SK-N-SH (cell line): Measurements from ENCODE around the gene PTPRJ. TPM values are rescaled to one million over a fixed set of nuclear protein-coding genes. Genes with fewer than 3 reads are reported as not detected.

Experiments
- CTCF ChIA-PET: fragments of 300-600, 350-600 bp; formaldehyde crosslinking; extraction: SDS; loops from one replicate; lab custom pipeline; 2021; lab: Yijun Ruan, JAX
- POLR2A ChIA-PET: fragments of 350-600 bp; sonication (Branson Sonifier 250); formaldehyde crosslinking; extraction: SDS; loops from one replicate; lab custom pipeline; 2020; ENCODE audit warnings: antibody characterized with exemption, inconsistent platforms; lab: Yijun Ruan, JAX
- DNase-seq: peaks from one replicate; pipeline ENCODE4 v3.0.0; 2012
- H2AFZ ChIP-seq: fragments of 200-600 bp; sonication (generic); 2 replicates; pipeline ENCODE4 v1.8.1; 2016; ENCODE audit warnings: antibody characterized with exemption, mild to moderate bottlenecking, low read depth
- H3F3A ChIP-seq: fragments of 200-600 bp; sonication (generic); replicated peaks from 2 replicates; pipeline ENCODE3; 2016; ENCODE audit warnings: antibody characterized with exemption, mild to moderate bottlenecking; ENCODE audit not compliant: insufficient read depth
- H3K27ac ChIP-seq, 2 experiments: fragments of 200-500 bp in 1 of 2; fragments of 200-600 bp in 1 of 2; sonication (Bioruptor generic) in 1 of 2; sonication (generic), shearing (Covaris generic) in 1 of 2; 2 replicates each; pipeline versions ENCODE4 v1.5.1 to v1.6.1; 2014 to 2016; ENCODE audit warnings: low read depth in 2 of 2, inconsistent platforms in 1 of 2, low read length in 1 of 2, mild to moderate bottlenecking in 1 of 2, mixed read lengths in 1 of 2
- H3K27me3 ChIP-seq: fragments of 200-600 bp; sonication (generic), shearing (Covaris generic); 2 replicates; pipeline ENCODE4 v1.6.1; 2016; ENCODE audit warnings: mixed run types; ENCODE audit not compliant: insufficient read depth
- H3K36me3 ChIP-seq, 2 experiments: fragments of 200-500 bp in 1 of 2; fragments of 200-600 bp in 1 of 2; sonication (Bioruptor generic) in 1 of 2; sonication (generic) in 1 of 2; replicated peaks in 1 of 2; 2 replicates each; pipeline versions ENCODE3 to v1.5.1; 2014 to 2016; ENCODE audit warnings: low read length in 1 of 2, mild to moderate bottlenecking in 1 of 2; ENCODE audit not compliant: insufficient read depth in 2 of 2, control insufficient read depth in 1 of 2
- H3K4me1 ChIP-seq, 2 experiments: fragments of 200-500 bp in 1 of 2; fragments of 200-600 bp in 1 of 2; sonication (Bioruptor generic) in 1 of 2; sonication (generic), shearing (Covaris generic) in 1 of 2; 2 replicates each; pipeline versions ENCODE4 v1.5.1 to v1.6.1; 2014 to 2016; ENCODE audit warnings: low read depth in 1 of 2, low read length in 1 of 2, mixed run types in 1 of 2; ENCODE audit not compliant: insufficient read depth in 2 of 2, control insufficient read depth in 1 of 2
- H3K4me2 ChIP-seq: fragments of 200-600 bp; sonication (generic), shearing (Covaris generic); 2 replicates; pipeline ENCODE4 v1.6.1; 2017; ENCODE audit warnings: mixed run types
- H3K4me3 ChIP-seq, 2 experiments: fragments of 200-500 bp in 1 of 2; fragments of 200-600 bp in 1 of 2; sonication (Bioruptor generic) in 1 of 2; sonication (generic), shearing (Covaris generic) in 1 of 2; 2 replicates each; pipeline versions ENCODE4 v1.5.1 to v1.8.1; 2014 to 2016; ENCODE audit warnings: low read depth in 2 of 2, inconsistent platforms in 1 of 2, low read length in 1 of 2, mild to moderate bottlenecking in 1 of 2, mixed read lengths in 1 of 2, moderate library complexity in 1 of 2
- H3K79me2 ChIP-seq: fragments of 200-600 bp; sonication (generic); 2 replicates; pipeline ENCODE4 v1.8.1; 2017; ENCODE audit warnings: mild to moderate bottlenecking; ENCODE audit not compliant: insufficient read depth
- H3K9ac ChIP-seq: fragments of 200-600 bp; sonication (generic); 2 replicates; pipeline ENCODE4 v1.6.1; 2017; ENCODE audit warnings: mixed run types
- H3K9me2 ChIP-seq: fragments of 200-600 bp; sonication (generic); 2 replicates; pipeline ENCODE4 v1.6.1; 2017; ENCODE audit warnings: mixed run types
- H3K9me3 ChIP-seq: fragments of 200-600 bp; sonication (generic); 2 replicates; pipeline ENCODE4 v1.6.1; 2017; ENCODE audit warnings: mixed run types, mild to moderate bottlenecking, moderate library complexity
- H4K20me1 ChIP-seq: fragments of 200-600 bp; sonication (generic); 2 replicates; pipeline ENCODE4 v1.6.1; 2017; ENCODE audit warnings: mild to moderate bottlenecking, mixed run types; ENCODE audit not compliant: insufficient read depth
- CHD2 ChIP-seq: fragments of 150-350 bp; IDR thresholded peaks from 2 replicates; pipeline ENCODE4 v1.6.1; 2018; ENCODE audit warnings: low read length; ENCODE audit not compliant: partially characterized antibody
- CTCF ChIP-seq: fragments of 200-600 bp; sonication (generic); IDR thresholded peaks from 2 replicates; pipeline ENCODE4 v1.6.1; 2017; ENCODE audit warnings: antibody characterized with exemption, mild to moderate bottlenecking, moderate library complexity
- EZH2phosphoT487 ChIP-seq: fragments of 200-600 bp; sonication (generic); IDR thresholded peaks from 2 replicates; pipeline ENCODE4 v1.6.1; 2017; ENCODE audit warnings: low read depth, mixed run types, mild to moderate bottlenecking, antibody characterized with exemption, moderate library complexity, borderline replicate concordance
- FOSL2 ChIP-seq: IDR thresholded peaks from 2 replicates; pipeline ENCODE4 v1.4.0; 2012; ENCODE audit warnings: low read depth, mild to moderate bottlenecking, moderate library complexity, borderline replicate concordance
- FOXJ3 ChIP-seq: sonication (generic); formaldehyde crosslinking; IDR thresholded peaks from 2 replicates; pipeline ENCODE4 v1.5.1; 2020; ENCODE audit warnings: mild to moderate bottlenecking, missing genetic modification reagents
- FOXM1 ChIP-seq: IDR thresholded peaks from 2 replicates; pipeline ENCODE4 v1.4.0; 2012; ENCODE audit warnings: low read depth, mild to moderate bottlenecking
- GABPA ChIP-seq: IDR thresholded peaks from 2 replicates; pipeline ENCODE4 v1.4.0; 2012; ENCODE audit warnings: low read depth, mild to moderate bottlenecking
- GATA2 ChIP-seq: sonication (generic); formaldehyde crosslinking; IDR thresholded peaks from 2 replicates; pipeline ENCODE4 v1.5.0; 2020; ENCODE audit warnings: mild to moderate bottlenecking, missing genetic modification reagents
- MAX ChIP-seq: IDR thresholded peaks from 2 replicates; pipeline ENCODE4 v1.4.0; 2012; ENCODE audit warnings: low read depth
- MXI1 ChIP-seq: IDR thresholded peaks from 2 replicates; pipeline ENCODE4 v1.6.1; 2012; ENCODE audit warnings: mild to moderate bottlenecking, low read depth, low read length, improper control_type of control experiment
- NFIC ChIP-seq: IDR thresholded peaks from 2 replicates; pipeline ENCODE4 v1.4.0; 2012; ENCODE audit warnings: borderline replicate concordance
- NRF1 ChIP-seq: IDR thresholded peaks from 2 replicates; pipeline ENCODE4 v1.6.1; 2012; ENCODE audit warnings: low read depth, mild to moderate bottlenecking, low read length
- POLR2AphosphoS5 ChIP-seq: IDR thresholded peaks from 2 replicates; pipeline ENCODE4 v1.6.1; 2012; ENCODE audit warnings: low read depth, low read length
- RFX5 ChIP-seq: IDR thresholded peaks from 2 replicates; pipeline ENCODE4 v1.6.1; 2012; ENCODE audit warnings: mild to moderate bottlenecking, improper control_type of control experiment, low read length
- SIN3A ChIP-seq: IDR thresholded peaks from 2 replicates; pipeline ENCODE4 v1.6.1; 2012; ENCODE audit warnings: low read depth, mild to moderate bottlenecking, low read length, moderate library complexity, borderline replicate concordance
- SMC3 ChIP-seq: IDR thresholded peaks from 2 replicates; pipeline ENCODE4 v1.6.1; 2012; ENCODE audit warnings: low read depth, low read length, improper control_type of control experiment
- TAF1 ChIP-seq: IDR thresholded peaks from 2 replicates; pipeline ENCODE4 v1.6.1; 2012; ENCODE audit warnings: low read depth, mild to moderate bottlenecking, low read length, moderate library complexity, borderline replicate concordance
- TCF12 ChIP-seq: IDR thresholded peaks from 2 replicates; pipeline ENCODE4 v1.4.0; 2012
- TEAD4 ChIP-seq: IDR thresholded peaks from 2 replicates; pipeline ENCODE4 v1.4.0; 2012; ENCODE audit warnings: mild to moderate bottlenecking, borderline replicate concordance; ENCODE audit not compliant: insufficient read depth
- WGBS: methylation state at CpG from one replicate; pipeline ENCODE4 v1.1.6; 2017; ENCODE audit warnings: low lambda C conversion rate; 5-methylcytosine and 5-hydroxymethylcytosine counted together
- polyA plus RNA-seq, 3 experiments: library from polyadenylated mRNA; depleted of rRNA; stranded (reverse); fragments of >200 nt; gene quantifications; 2 replicates each; pipeline ENCODE4 v1.2.3, GENCODE V29; 2012
- TF ChIP-seq, protein P1 (sequence below): IDR thresholded peaks from 2 replicates; pipeline ENCODE4 v1.6.1; 2012; ENCODE audit warnings: mild to moderate bottlenecking, low read depth, low read length, moderate library complexity

The PTPRJ gene
- polyA plus RNA-seq, 1 of the 3 experiments (the other 2 are of a cell fraction) = 4.5 TPM

- Histone ChIP-seq H3K9ac (no peak overlapping the region), H3K4me3 (no peak overlapping the region), H2AFZ (no peak overlapping the region), H3K9me3 (no peaks in the 10 kb centered on the region), H3K79me2 (no peaks in the 10 kb centered on the region), H3K4me1 (no peaks in the 10 kb centered on the region), H3K27ac (no peak overlapping the region), H3K4me2 (no peak overlapping the region), H3K36me3 (no peaks in the 10 kb centered on the region), H4K20me1 (no peaks in the 10 kb centered on the region), H3K27me3 (peaks cover 6% of the 10 kb centered on the region; the same call in 1 of the 2 replicates), H3F3A (no peaks in the 10 kb centered on the region), H3K9me2 (no peaks in the 10 kb centered on the region)
- no peak for TF ChIP-seq NRF1
- no peak for TF ChIP-seq GATA2 (CRISPR knock-in tag)
- no peak for TF ChIP-seq RFX5
- TF ChIP-seq CTCF = no peak
- TF ChIP-seq SMC3 = no peak
- TF ChIP-seq CHD2 = no peak
- no peak for TF ChIP-seq POLR2AphosphoS5
- TF ChIP-seq FOSL2 = no peak
- TF ChIP-seq, protein P1, sequence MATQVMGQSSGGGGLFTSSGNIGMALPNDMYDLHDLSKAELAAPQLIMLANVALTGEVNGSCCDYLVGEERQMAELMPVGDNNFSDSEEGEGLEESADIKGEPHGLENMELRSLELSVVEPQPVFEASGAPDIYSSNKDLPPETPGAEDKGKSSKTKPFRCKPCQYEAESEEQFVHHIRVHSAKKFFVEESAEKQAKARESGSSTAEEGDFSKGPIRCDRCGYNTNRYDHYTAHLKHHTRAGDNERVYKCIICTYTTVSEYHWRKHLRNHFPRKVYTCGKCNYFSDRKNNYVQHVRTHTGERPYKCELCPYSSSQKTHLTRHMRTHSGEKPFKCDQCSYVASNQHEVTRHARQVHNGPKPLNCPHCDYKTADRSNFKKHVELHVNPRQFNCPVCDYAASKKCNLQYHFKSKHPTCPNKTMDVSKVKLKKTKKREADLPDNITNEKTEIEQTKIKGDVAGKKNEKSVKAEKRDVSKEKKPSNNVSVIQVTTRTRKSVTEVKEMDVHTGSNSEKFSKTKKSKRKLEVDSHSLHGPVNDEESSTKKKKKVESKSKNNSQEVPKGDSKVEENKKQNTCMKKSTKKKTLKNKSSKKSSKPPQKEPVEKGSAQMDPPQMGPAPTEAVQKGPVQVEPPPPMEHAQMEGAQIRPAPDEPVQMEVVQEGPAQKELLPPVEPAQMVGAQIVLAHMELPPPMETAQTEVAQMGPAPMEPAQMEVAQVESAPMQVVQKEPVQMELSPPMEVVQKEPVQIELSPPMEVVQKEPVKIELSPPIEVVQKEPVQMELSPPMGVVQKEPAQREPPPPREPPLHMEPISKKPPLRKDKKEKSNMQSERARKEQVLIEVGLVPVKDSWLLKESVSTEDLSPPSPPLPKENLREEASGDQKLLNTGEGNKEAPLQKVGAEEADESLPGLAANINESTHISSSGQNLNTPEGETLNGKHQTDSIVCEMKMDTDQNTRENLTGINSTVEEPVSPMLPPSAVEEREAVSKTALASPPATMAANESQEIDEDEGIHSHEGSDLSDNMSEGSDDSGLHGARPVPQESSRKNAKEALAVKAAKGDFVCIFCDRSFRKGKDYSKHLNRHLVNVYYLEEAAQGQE = no peak
- TF ChIP-seq MAX = no peak
- no peak for TF ChIP-seq NFIC
- no peak for TF ChIP-seq TEAD4
- TF ChIP-seq TCF12 = no peak
- no peak for TF ChIP-seq MXI1
- TF ChIP-seq SIN3A = no peak
- no peak for TF ChIP-seq GABPA
- no peak for TF ChIP-seq FOXM1
- TF ChIP-seq FOXJ3 (CRISPR knock-in tag) = no peak
- TF ChIP-seq EZH2phosphoT487 = no peak
- no peak for TF ChIP-seq TAF1
- no peak for DNase-seq
- ChIA-PET POLR2A (no interaction called here), CTCF (interaction anchor here (3.3 kb wide), 1 partner anchor 10 kb away, joined by 18 read pairs; no protein-coding TSS in a partner anchor)
- WGBS = 3% methylated on average over 4 of the region's 4 CpGs
Measured at GRCh38 chr11:48182860-48183526, 202.6 kb downstream of the PTPRJ start.
